K562 (cell line): ENCODE data around the gene NOL8. TPM values are rescaled to one million over a fixed set of nuclear protein-coding genes. Genes with fewer than 3 reads are reported as not detected.

Source experiments
- ATAC-seq: fragments of 200-7000 bp; cut with Tn5 transposase; 3 replicates; pipeline ENCODE4 v1.9.1; 2020; ENCODE audit warnings: moderate library complexity
- BruUV-seq: library from RNA; stranded (reverse); fragments of 400-500 nt; replicated peaks from 2 replicates; lab custom pipeline; 2021; lab: Mats Ljungman, UMichigan
- CTCF ChIA-PET: fragments of 300-600 bp; formaldehyde crosslinking; extraction: SDS; loops from one replicate; lab custom pipeline; 2021; ENCODE audit warnings: low intra/inter-chr PET ratio; lab: Yijun Ruan, JAX
- POLR2A ChIA-PET: fragments of 300-600, 350-650 bp; sonication (Branson Sonifier 250); formaldehyde crosslinking; extraction: SDS; loops from one replicate; lab custom pipeline; 2021; ENCODE audit warnings: antibody characterized with exemption, inconsistent platforms; lab: Yijun Ruan, JAX
- DNase-seq, 4 experiments: peaks; one replicate each; pipeline versions ENCODE4 v3.0.0 to v3.0.0-alpha.2; 2011 to 2018; ENCODE audit warnings: low spot score in 3 of 4, mixed read lengths in 3 of 4; ENCODE audit errors: extremely low read depth in 1 of 4
- FAIRE-seq: peaks from 2 replicates; lab custom pipeline; 2011; peaks lifted over from hg19 to GRCh38; lab: Jason Lieb, UNC
- H2AFZ ChIP-seq: 2 replicates; pipeline ENCODE4 v1.6.0; 2011; ENCODE audit warnings: low read depth, low read length, control low read depth, inconsistent platforms
- H3K27ac ChIP-seq: fragments of 200-600 bp; 3 replicates; pipeline ENCODE4 v1.8.0; 2011; ENCODE audit warnings: low read depth, mild to moderate bottlenecking, control low read depth, inconsistent platforms, low read length, moderate library complexity, mixed read lengths; ENCODE audit errors: extremely low read depth
- H3K27me3 ChIP-seq, 2 experiments: fragments of 300-600 bp in 1 of 2; 2 replicates in 1 of 2; 3 replicates in 1 of 2; pipeline versions ENCODE4 v1.6.0 to v1.8.0; 2011; ENCODE audit warnings: inconsistent platforms in 2 of 2, low read length in 2 of 2, mild to moderate bottlenecking in 1 of 2, mixed read lengths in 1 of 2, moderate library complexity in 1 of 2; ENCODE audit not compliant: control insufficient read depth in 2 of 2, insufficient read depth in 2 of 2
- H3K36me3 ChIP-seq: fragments of 300-600 bp; 3 replicates; pipeline ENCODE4 v1.8.0; 2011; ENCODE audit warnings: mild to moderate bottlenecking, low read length, inconsistent platforms; ENCODE audit not compliant: control insufficient read depth, insufficient read depth
- H3K4me1 ChIP-seq, 2 experiments: fragments of 200-600 bp in 1 of 2; replicated peaks in 1 of 2; 2 replicates in 1 of 2; 3 replicates in 1 of 2; pipeline versions ENCODE4 v1.5.1 to v1.8.0; 2011; ENCODE audit warnings: inconsistent platforms in 2 of 2, low read length in 2 of 2, mild to moderate bottlenecking in 1 of 2, mixed read lengths in 1 of 2, moderate library complexity in 1 of 2; ENCODE audit not compliant: control insufficient read depth in 2 of 2, insufficient read depth in 2 of 2
- H3K4me2 ChIP-seq: 2 replicates; pipeline ENCODE4 v1.6.1; 2011; ENCODE audit warnings: low read length, control low read depth, inconsistent platforms, mixed read lengths; ENCODE audit not compliant: insufficient read depth
- H3K4me3 ChIP-seq: fragments of 200-600 bp; sonication (generic), shearing (Covaris generic); 2 replicates; pipeline ENCODE4 v1.5.1; 2016; ENCODE audit warnings: control low read depth, inconsistent platforms
- H3K79me2 ChIP-seq: fragments of 200-600 bp; 3 replicates; pipeline ENCODE4 v1.8.0; 2011; ENCODE audit warnings: low read length, inconsistent platforms; ENCODE audit not compliant: control insufficient read depth, insufficient read depth
- H3K9ac ChIP-seq, 2 experiments: 2 replicates each; pipeline versions ENCODE4 v1.6.0 to v1.6.1; 2011; ENCODE audit warnings: low read depth in 2 of 2, low read length in 2 of 2, control low read depth in 1 of 2, inconsistent platforms in 1 of 2, mild to moderate bottlenecking in 1 of 2, mixed read lengths in 1 of 2; ENCODE audit not compliant: insufficient read depth in 1 of 2
- H3K9me1 ChIP-seq: one replicate; pipeline ENCODE4 v1.6.0; 2011; ENCODE audit warnings: inconsistent platforms, mild to moderate bottlenecking, low read length, moderate library complexity; ENCODE audit not compliant: control insufficient read depth, insufficient read depth
- H3K9me3 ChIP-seq: replicated peaks from 2 replicates; pipeline ENCODE4 v1.5.1; 2011; ENCODE audit warnings: low read depth, low read length, inconsistent platforms; ENCODE audit not compliant: control insufficient read depth, insufficient read depth
- H4K20me1 ChIP-seq: replicated peaks from 2 replicates; pipeline ENCODE4 v1.6.1; 2011; ENCODE audit warnings: low read length, inconsistent platforms, mixed read lengths; ENCODE audit not compliant: control insufficient read depth, insufficient read depth
- KDM4B ChIP-seq, 2 experiments: fragments of 450-650 bp in 1 of 2; sonication (generic) in 1 of 2; IDR thresholded peaks; 2 replicates each; pipeline ENCODE4 v1.6.1; 2016 to 2017; ENCODE audit warnings: borderline replicate concordance in 2 of 2, antibody characterized with exemption in 1 of 2, low read depth in 1 of 2, mild to moderate bottlenecking in 1 of 2
- KLF1 ChIP-seq: fragments of 450-650 bp; IDR thresholded peaks from 2 replicates; pipeline ENCODE4 v1.6.1; 2016; ENCODE audit warnings: missing genetic modification characterization, missing compliant biosample characterization
- POLR2A ChIP-seq: fragments of 450-650 bp; conservative IDR thresholded peaks from 2 replicates; pipeline ENCODE4 v1.6.1; 2016
- RBFOX2 ChIP-seq: fragments of 200-400 bp; formaldehyde crosslinking; IDR thresholded peaks from 2 replicates; pipeline ENCODE4 v1.6.1; 2017; ENCODE audit warnings: low read depth, mild to moderate bottlenecking, low read length, moderate library complexity
- WGBS: fragments of 100-300 bp; shearing (Covaris generic); methylation state at CpG from one replicate; pipeline ENCODE4 v1.1.6; 2016; ENCODE audit warnings: low coverage, mixed read lengths; ENCODE audit not compliant: insufficient coverage; ENCODE audit errors: missing lambda C conversion rate; 5-methylcytosine and 5-hydroxymethylcytosine counted together
- in situ Hi-C: fragments of 300-500 bp; cut with MboI; formaldehyde crosslinking; loops from 4 replicates; pipeline ENCODE4 v1.15.0; 2018; ENCODE audit warnings: inconsistent platforms, mixed read lengths
- intact Hi-C: fragments of 100-400 bp; cut with micrococcal nuclease; formaldehyde crosslinking; loops from 2 replicates; pipeline ENCODE4 v1.14.2; 2022
- polyA plus RNA-seq, 8 experiments: library from polyadenylated mRNA; depleted of rRNA in 4 of 8; stranded (reverse) in 5 of 8; unstranded in 3 of 8; fragments of >200 nt; fragmentation: Nextera tagmentation in 2 of 8; fragmentation: Illumina TruSeq in 1 of 8; extraction: Ambion mirVana in 2 of 8; extraction: Trizol in 1 of 8; gene quantifications; 2 replicates each; pipeline versions ENCODE4 v1.2.1 to v1.2.3, GENCODE V29; 2011 to 2014; ENCODE audit warnings: inconsistent platforms in 1 of 8, missing spikeins in 1 of 8
- total RNA-seq, 7 experiments: library from RNA; depleted of rRNA in 6 of 7; stranded (reverse); fragments of >200 nt in 6 of 7; fragmentation: Illumina TruSeq in 2 of 7; extraction: Trizol in 2 of 7; gene quantifications; 2 replicates each; pipeline versions ENCODE4 v1.2.1 to v1.2.3, GENCODE V29; 2011 to 2021; ENCODE audit warnings: low replicate concordance in 1 of 7
- TF ChIP-seq, protein P1 (sequence below): sonication (generic); formaldehyde crosslinking; IDR thresholded peaks from 2 replicates; pipeline ENCODE4 v1.8.0; 2022; ENCODE audit warnings: missing genetic modification reagents, mild to moderate bottlenecking, borderline replicate concordance
- TF ChIP-seq, protein P2 (sequence below): sonication (generic); formaldehyde crosslinking; IDR thresholded peaks from 2 replicates; pipeline ENCODE4 v1.4.0; 2020; ENCODE audit warnings: mild to moderate bottlenecking, missing genetic modification reagents
- TF ChIP-seq, protein P3 (sequence below): conservative IDR thresholded peaks from 2 replicates; pipeline ENCODE4 v1.6.1; 2011; ENCODE audit warnings: low read depth, mild to moderate bottlenecking, low read length; ENCODE audit not compliant: control insufficient read depth
- TF ChIP-seq, protein P4 (sequence below), 2 experiments: fragments of 450-650 bp in 1 of 2; sonication (generic) in 1 of 2; formaldehyde crosslinking in 1 of 2; IDR thresholded peaks in 1 of 2; conservative IDR thresholded peaks in 1 of 2; 2 replicates each; pipeline versions ENCODE4 v1.6.1 to v1.8.1; 2016 to 2023; ENCODE audit warnings: mild to moderate bottlenecking in 2 of 2, moderate library complexity in 2 of 2, inconsistent platforms in 1 of 2, missing genetic modification reagents in 1 of 2

Gene NOL8
- total and polyA plus RNA-seq, 9 of the 15 experiments (the other 6 are each of a cell fraction or from before 2014, with no cell fraction given) = 51.3 to 91.5 (median 58.7) TPM

DNA sequence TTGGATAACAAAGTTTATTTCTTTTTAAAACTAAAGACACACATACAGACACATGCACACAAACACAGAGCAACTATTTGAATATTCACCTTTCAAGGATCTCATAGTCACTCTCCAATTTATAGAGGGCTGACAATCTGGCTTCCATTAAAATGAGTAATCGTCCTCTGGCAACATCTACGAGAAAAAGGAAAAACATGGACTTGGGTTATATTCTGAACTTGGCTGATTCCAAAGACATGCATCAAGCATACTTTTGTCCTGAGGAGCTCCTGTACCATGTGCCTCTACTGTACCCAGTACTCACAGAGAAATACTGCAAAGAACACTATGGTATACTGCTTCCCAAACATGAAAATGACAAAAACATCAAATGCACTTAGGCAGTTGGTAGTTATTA is 47.0 kb downstream of the NOL8 start:
- Histone ChIP-seq H3K79me2 (peaks cover 26% of the 10 kb centered on the region; the same call in 2 of the 3 replicates), H4K20me1 (0 out of 2 replicates have a peak, but pooled peaks cover 6% of the 10 kb centered on the region), H2AFZ (no peak overlapping the region), H3K9me1 (no peaks in the 10 kb centered on the region), H3K4me1 (no peaks in the 10 kb centered on the region), H3K36me3 (peaks cover 98% of the 10 kb centered on the region), H3K9ac (no peak overlapping the region), H3K4me2 (no peak overlapping the region), H3K9me3 (no peaks in the 10 kb centered on the region), H3K27ac (no peak overlapping the region), H3K27me3 (no peaks in the 10 kb centered on the region), H3K4me3 (no peak overlapping the region)
- intact Hi-C loops = no loop called here
- WGBS = 100% methylated on average over 2 of the region's 2 CpGs
- FAIRE-seq (no peak), ATAC-seq (no peak), DNase-seq (no peak)
- POLR2A ChIA-PET = interaction anchor here (0.8 to 7.9 kb wide), 7 partner anchors 9 to 30 kb away, joined by 3 to 58 read pairs (median 10); no protein-coding TSS in a partner anchor
- CTCF ChIA-PET = no interaction called here
- in situ Hi-C loops = no loop called here
- TF ChIP-seq, protein P1, sequence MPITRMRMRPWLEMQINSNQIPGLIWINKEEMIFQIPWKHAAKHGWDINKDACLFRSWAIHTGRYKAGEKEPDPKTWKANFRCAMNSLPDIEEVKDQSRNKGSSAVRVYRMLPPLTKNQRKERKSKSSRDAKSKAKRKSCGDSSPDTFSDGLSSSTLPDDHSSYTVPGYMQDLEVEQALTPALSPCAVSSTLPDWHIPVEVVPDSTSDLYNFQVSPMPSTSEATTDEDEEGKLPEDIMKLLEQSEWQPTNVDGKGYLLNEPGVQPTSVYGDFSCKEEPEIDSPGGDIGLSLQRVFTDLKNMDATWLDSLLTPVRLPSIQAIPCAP = no peak
- peak; percentile 4; the same call in 1 of the 2 replicates for TF ChIP-seq RBFOX2
- no TSS peak for BruUV-seq

DNA sequence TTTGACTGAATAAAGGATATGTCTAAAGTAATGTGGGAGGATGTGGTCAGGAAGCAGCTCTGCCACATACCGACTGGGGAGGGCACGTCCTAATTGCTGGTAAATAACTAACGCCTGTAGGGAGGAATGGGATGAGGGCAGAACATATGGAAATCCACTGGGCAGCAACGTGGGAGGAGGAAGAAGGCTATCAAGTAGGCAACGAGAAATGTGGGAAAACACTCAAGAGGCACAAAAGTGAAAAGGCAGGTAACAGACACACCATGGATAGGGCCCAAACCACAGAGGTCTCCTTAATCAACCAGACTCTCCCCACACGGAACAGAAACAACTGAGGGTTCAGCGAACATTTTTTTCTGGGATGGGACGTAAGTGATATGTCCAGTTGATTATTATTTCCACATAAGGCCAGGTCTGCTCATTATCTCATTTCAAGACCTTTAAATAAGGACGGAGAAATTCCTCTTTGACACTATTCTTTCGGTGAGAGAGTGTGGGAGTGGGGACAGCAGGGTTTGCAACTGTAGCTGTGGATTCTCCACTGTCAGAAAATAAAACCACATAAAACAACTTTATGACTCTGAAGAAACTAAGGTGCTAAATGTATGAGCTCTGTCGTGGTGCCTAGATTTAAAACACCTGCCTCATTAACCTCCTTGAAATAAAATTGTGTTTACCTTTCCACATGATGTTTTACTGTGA is 48.7 kb downstream of the NOL8 start:
- peaks cover 19% of the 10 kb centered on the region; the same call in 2 of the 3 replicates for H3K79me2 ChIP-seq
- no peaks in the 10 kb centered on the region for H3K9me1 ChIP-seq
- H3K27me3 ChIP-seq = no peaks in the 10 kb centered on the region
- intact Hi-C loops = no loop called here
- in situ Hi-C loops = no loop called here
- H3K27ac ChIP-seq = no peak overlapping the region
- H3K9ac ChIP-seq = no peak overlapping the region
- H4K20me1 ChIP-seq = 0 out of 2 replicates have a peak, but pooled peaks cover 6% of the 10 kb centered on the region
- ChIA-PET CTCF (no interaction called here), POLR2A (interaction anchor here (0.9 to 7.9 kb wide), 7 partner anchors 9 to 30 kb away, joined by 3 to 58 read pairs (median 10); no protein-coding TSS in a partner anchor)
- H3K9me3 ChIP-seq = no peaks in the 10 kb centered on the region
- H2AFZ ChIP-seq = no peak overlapping the region
- no peak overlapping the region for H3K4me2 ChIP-seq
- no peak for FAIRE-seq
- WGBS = 85% methylated on average over 11 of the region's 11 CpGs
- H3K36me3 ChIP-seq = peaks cover 98% of the 10 kb centered on the region
- H3K4me3 ChIP-seq = no peak overlapping the region
- BruUV-seq = no TSS peak
- ATAC-seq = no peak
- no peaks in the 10 kb centered on the region for H3K4me1 ChIP-seq
- DNase-seq = no peak
- TF ChIP-seq KDM4B (IDR thresholded peaks at IDR 0.05; ENCODE audit: borderline replicate concordance in 2 of 2, low read depth in 1 of 2) = no peak
- TF ChIP-seq, protein P2, sequence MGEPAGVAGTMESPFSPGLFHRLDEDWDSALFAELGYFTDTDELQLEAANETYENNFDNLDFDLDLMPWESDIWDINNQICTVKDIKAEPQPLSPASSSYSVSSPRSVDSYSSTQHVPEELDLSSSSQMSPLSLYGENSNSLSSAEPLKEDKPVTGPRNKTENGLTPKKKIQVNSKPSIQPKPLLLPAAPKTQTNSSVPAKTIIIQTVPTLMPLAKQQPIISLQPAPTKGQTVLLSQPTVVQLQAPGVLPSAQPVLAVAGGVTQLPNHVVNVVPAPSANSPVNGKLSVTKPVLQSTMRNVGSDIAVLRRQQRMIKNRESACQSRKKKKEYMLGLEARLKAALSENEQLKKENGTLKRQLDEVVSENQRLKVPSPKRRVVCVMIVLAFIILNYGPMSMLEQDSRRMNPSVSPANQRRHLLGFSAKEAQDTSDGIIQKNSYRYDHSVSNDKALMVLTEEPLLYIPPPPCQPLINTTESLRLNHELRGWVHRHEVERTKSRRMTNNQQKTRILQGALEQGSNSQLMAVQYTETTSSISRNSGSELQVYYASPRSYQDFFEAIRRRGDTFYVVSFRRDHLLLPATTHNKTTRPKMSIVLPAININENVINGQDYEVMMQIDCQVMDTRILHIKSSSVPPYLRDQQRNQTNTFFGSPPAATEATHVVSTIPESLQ (CRISPR knock-in tag) = no peak
- TF ChIP-seq, protein P3, sequence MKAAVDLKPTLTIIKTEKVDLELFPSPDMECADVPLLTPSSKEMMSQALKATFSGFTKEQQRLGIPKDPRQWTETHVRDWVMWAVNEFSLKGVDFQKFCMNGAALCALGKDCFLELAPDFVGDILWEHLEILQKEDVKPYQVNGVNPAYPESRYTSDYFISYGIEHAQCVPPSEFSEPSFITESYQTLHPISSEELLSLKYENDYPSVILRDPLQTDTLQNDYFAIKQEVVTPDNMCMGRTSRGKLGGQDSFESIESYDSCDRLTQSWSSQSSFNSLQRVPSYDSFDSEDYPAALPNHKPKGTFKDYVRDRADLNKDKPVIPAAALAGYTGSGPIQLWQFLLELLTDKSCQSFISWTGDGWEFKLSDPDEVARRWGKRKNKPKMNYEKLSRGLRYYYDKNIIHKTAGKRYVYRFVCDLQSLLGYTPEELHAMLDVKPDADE = no peak
- TF ChIP-seq POLR2A = 0 out of 2 replicates have a peak, but pooled peaks have one; percentile 28
- TF ChIP-seq, protein P4, sequence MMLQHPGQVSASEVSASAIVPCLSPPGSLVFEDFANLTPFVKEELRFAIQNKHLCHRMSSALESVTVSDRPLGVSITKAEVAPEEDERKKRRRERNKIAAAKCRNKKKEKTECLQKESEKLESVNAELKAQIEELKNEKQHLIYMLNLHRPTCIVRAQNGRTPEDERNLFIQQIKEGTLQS (IDR thresholded peaks at IDR 0.05) = no peak
- TF ChIP-seq, protein P4 (CRISPR knock-in tag; conservative IDR thresholded peaks at IDR 0.05) = no peak
- no peak for TF ChIP-seq KLF1
